Neutrophil (primary cell): ENCODE results near the gene DNAH9.
A peak's percentile ranks its signal among the peaks of the same experiment; 100 is the strongest.

Experiments
- H3K27ac ChIP-seq: fragments of 200-600 bp; sonication (generic); 2 replicates; pipeline ENCODE4 v1.5.1; 2016; ENCODE audit warnings: mild to moderate bottlenecking, moderate library complexity
- H3K27me3 ChIP-seq: fragments of 200-600 bp; sonication (generic); 2 replicates; pipeline ENCODE4 v1.6.0; 2016; ENCODE audit warnings: mild to moderate bottlenecking
- H3K36me3 ChIP-seq: fragments of 200-600 bp; sonication (generic); 2 replicates; pipeline ENCODE4 v1.5.1; 2017
- H3K4me1 ChIP-seq, 2 experiments: fragments of 200-600 bp in 1 of 2; sonication (generic) in 1 of 2; 1 replicate in 1 of 2; 2 replicates in 1 of 2; pipeline versions ENCODE4 v1.5.1 to v1.6.1; 2013 to 2016; ENCODE audit warnings: low read depth in 1 of 2, low read length in 1 of 2, mild to moderate bottlenecking in 1 of 2, moderate library complexity in 1 of 2; ENCODE audit not compliant: control insufficient read depth in 1 of 2, insufficient read depth in 1 of 2
- H3K4me3 ChIP-seq, 2 experiments: fragments of 200-600 bp in 1 of 2; sonication (generic) in 1 of 2; 1 replicate in 1 of 2; 2 replicates in 1 of 2; pipeline ENCODE4 v1.5.1; 2013 to 2016; ENCODE audit warnings: low read depth in 1 of 2, low read length in 1 of 2, mild to moderate bottlenecking in 1 of 2, moderate library complexity in 1 of 2
- H3K9me3 ChIP-seq: fragments of 200-600 bp; sonication (generic); 2 replicates; pipeline ENCODE4 v1.5.1; 2016
- CTCF ChIP-seq: fragments of 200-600 bp; sonication (generic); IDR thresholded peaks from 2 replicates; pipeline ENCODE4 v1.5.1; 2016; ENCODE audit warnings: antibody characterized with exemption

Gene DNAH9

DNA sequence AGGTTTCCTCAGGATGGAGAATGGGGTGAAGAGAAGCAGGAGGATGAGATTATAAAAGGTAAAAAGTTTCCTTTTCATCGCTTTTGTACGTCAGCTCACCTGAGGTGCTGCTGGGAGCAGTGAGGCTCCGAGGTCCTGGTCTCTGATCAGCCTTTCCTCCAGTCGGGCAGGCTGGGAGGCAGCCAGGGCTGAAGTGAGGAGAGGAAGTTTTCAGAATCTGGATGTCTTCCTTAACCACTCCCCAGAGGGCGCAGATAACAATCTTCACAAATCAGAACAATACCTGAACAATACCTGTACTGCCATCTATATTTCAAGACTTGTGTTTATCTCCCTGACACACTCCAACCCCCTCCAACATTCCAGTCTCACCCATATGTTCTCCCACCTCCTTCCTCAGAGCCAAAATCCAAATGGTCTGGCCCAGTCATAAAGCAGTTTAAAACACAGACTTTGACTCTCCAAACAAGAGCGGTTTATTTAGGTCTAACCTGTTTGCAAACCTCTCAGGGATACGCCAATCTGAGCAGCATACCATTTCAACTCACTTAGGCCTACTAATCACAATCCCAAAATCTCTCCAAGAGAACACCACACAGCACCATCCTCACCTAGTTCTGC, 392.2 kb downstream of the DNAH9 start:
- Histone ChIP-seq H3K4me1 (no peaks in the 10 kb centered on the region), H3K27ac (peak overlapping the region; percentile 7), H3K27me3 (no peaks in the 10 kb centered on the region), H3K36me3 (peaks cover 44% of the 10 kb centered on the region), H3K4me3 (no peak overlapping the region), H3K9me3 (no peaks in the 10 kb centered on the region)
- TF ChIP-seq CTCF: no peak

- Histone ChIP-seq H3K36me3 (peaks cover 37% of the 10 kb centered on the region), H3K9me3 (no peaks in the 10 kb centered on the region), H3K4me3 (no peak overlapping the region), H3K4me1 (peaks cover 5 to 7% of the 10 kb centered on the region in 2 experiments), H3K27me3 (no peaks in the 10 kb centered on the region), H3K27ac (no peak overlapping the region)
- TF ChIP-seq CTCF: no peak
Observed at GRCh38 chr17:11991461-11991860, 393.2 kb downstream of the DNAH9 start.

DNA sequence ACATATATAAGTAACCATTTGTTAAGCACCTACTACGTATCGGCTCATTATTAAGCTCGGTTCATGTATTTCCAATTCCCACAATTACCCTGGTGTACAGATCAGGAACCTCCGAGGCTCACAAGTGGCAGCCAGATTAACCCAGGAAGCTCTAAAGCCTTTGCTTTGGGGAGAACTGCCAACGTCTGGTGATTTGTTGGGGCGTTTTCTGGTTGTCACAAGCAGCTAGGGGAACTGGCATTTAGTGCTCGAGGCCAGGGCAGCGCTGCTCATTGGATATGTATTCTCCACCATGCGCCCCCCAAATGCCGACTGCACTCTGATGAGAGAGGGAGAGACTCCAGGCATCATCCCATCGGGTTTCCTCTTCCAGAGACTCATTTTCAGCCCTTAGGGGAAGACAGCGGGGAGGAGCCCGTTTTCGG, 398.5 kb downstream of the DNAH9 start:
- Histone ChIP-seq H3K9me3 (no peaks in the 10 kb centered on the region), H3K27ac (peak overlapping the region; percentile 98), H3K36me3 (peaks cover 9% of the 10 kb centered on the region), H3K27me3 (no peaks in the 10 kb centered on the region), H3K4me1 (peaks cover 43 to 49% of the 10 kb centered on the region in 2 experiments), H3K4me3 (peak overlapping the region; percentile 65 to 82)
- no peak for TF ChIP-seq CTCF

DNA sequence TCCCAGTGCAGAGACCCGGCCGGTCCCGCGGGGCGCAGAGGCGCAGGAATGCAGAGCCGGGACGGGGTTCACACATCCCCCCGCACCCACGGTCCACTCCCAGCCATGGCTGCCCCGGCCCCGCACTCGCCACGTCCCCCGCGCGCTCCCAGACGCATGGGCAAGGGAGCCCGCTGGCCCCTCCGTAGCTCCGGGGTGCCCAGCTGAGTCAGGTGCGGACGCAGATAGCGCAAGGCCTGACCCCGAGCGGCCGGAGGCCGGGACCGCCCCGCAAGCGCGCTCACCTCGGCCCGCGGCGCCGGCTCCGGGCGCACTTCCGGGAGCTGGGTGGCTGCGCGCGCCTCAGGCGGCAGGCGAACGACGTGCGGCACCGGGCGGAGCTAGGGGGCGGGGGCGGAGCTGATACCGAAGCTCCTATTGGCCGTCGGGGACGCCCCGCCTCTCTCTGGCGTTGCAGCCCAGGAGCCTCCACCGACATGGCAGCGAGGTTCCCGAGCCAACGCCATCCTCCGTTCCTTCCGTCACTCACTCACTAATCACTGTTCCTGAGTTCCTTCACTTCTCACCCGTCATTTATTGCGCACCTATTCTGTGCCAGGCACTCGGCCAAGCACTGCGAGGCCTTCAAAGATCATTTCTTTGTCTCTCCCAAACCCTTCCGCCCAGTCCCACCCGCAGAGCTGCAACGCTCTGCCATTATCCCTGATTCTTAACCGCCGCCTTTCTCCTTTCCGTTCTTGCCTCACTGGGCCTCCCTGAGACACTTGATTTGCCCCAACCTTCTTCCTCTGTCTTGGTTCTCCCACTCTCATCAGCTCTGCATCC, 399.1 kb downstream of the DNAH9 start, which contains the start of gene ZNF18:
Gene ZNF18 (minus strand): TSS at position 329 of the 825 bp plus-strand sequence. CDS start 4,646 bp downstream, outside the sequence.
- Histone ChIP-seq H3K4me3 (peak within 1 kb of the TSS; percentile 65 to 82), H3K36me3 (peaks cover 3% of the 10 kb centered on the region), H3K27ac (peak within 1 kb of the TSS; percentile 98), H3K9me3 (no peaks in the 10 kb centered on the region), H3K27me3 (no peaks in the 10 kb centered on the region), H3K4me1 (peaks cover 43 to 49% of the 10 kb centered on the region in 2 experiments)
- peak; percentile 69 for TF ChIP-seq CTCF

- peak overlapping the region; percentile 65 to 82 for H3K4me3 ChIP-seq
- peak overlapping the region; percentile 98 for H3K27ac ChIP-seq
- no peaks in the 10 kb centered on the region for H3K36me3 ChIP-seq
Observed at GRCh38 chr17:11997972-11998233, 399.6 kb downstream of the DNAH9 start.

More at GRCh38 chr17:11997972-11998233, 399.6 kb downstream of the DNAH9 start:
- no peak for TF ChIP-seq CTCF
- H3K9me3 ChIP-seq: no peaks in the 10 kb centered on the region
- H3K4me1 ChIP-seq: peaks cover 43 to 49% of the 10 kb centered on the region in 2 experiments
- H3K27me3 ChIP-seq: no peaks in the 10 kb centered on the region
